Psoas muscle (tissue), 8 donors: Measurements from ENCODE around the gene ACOT11. TPM values are rescaled to one million over a fixed set of nuclear protein-coding genes. Genes with fewer than 3 reads are reported as not detected.
A peak's percentile ranks its signal among the peaks of the same experiment; 100 is the strongest.

Experiments used
- ATAC-seq, 4 donors: fragments of 200-7000 bp; cut with Tn5 transposase; one replicate each; pipeline ENCODE4 v1.9.1; 2020; ENCODE audit warnings: moderate library complexity in 3 of 4, mild to moderate bottlenecking in 2 of 4
- DNase-seq, 2 donors: peaks; one replicate each; pipeline ENCODE4 v3.0.0-alpha.2; 2020
- H3K27ac ChIP-seq: fragments of 200-600 bp; one replicate; pipeline ENCODE4 v1.8.0; 2022
- H3K27me3 ChIP-seq, 3 donors: fragments of 200-600 bp in 1 of 3; one replicate each; pipeline versions ENCODE4 v1.6.1 to v1.8.0; 2013 to 2022; ENCODE audit warnings: low read length in 2 of 3, mild to moderate bottlenecking in 2 of 3, moderate library complexity in 1 of 3; ENCODE audit not compliant: insufficient read depth in 3 of 3
- H3K36me3 ChIP-seq, 2 donors: fragments of 200-600 bp in 1 of 2; one replicate each; pipeline versions ENCODE4 v1.6.1 to v1.8.0; 2013 to 2022; ENCODE audit warnings: low read depth in 1 of 2, mild to moderate bottlenecking in 1 of 2, moderate library complexity in 1 of 2; ENCODE audit not compliant: insufficient read depth in 1 of 2
- H3K4me1 ChIP-seq: fragments of 200-600 bp; one replicate; pipeline ENCODE4 v1.8.0; 2022
- H3K4me3 ChIP-seq: fragments of 200-600 bp; one replicate; pipeline ENCODE4 v1.8.0; 2022; ENCODE audit warnings: mild to moderate bottlenecking
- H3K9me3 ChIP-seq: fragments of 200-600 bp; one replicate; pipeline ENCODE4 v1.8.0; 2022
- WGBS, 3 donors: extraction: QIAGEN DNeasy Blood & Tissue Kit; methylation state at CpG; one replicate each; pipeline versions ENCODE4 v1.1.6 to v1.1.7; 2013; 5-methylcytosine and 5-hydroxymethylcytosine counted together
- intact Hi-C, 2 donors: fragments of 100-400 bp; cut with DNase I; formaldehyde crosslinking; loops; one replicate each; pipeline versions ENCODE4 v1.11.0 to v1.14.2; 2022
- polyA plus RNA-seq, 3 donors: library from polyadenylated mRNA; stranded (reverse); fragments of 200-250 nt; gene quantifications; one replicate each; pipeline ENCODE4 v1.2.3, GENCODE V29; 2013
- total RNA-seq, 4 donors: library from RNA; stranded (reverse); fragmentation: NEBNext Ultra II Directional in 2 of 4; extraction: Animal tissue kit (Norgen Biotek cat#: 25700) in 2 of 4; gene quantifications; one replicate each; pipeline versions ENCODE4 v1.2.1 to v1.2.4, GENCODE V29; 2021 to 2023
- TF ChIP-seq, protein P1 (sequence below): fragments of 200-600 bp; IDR thresholded peaks from one replicate; pipeline ENCODE4 v1.8.0; 2022; ENCODE audit warnings: antibody characterized with exemption
- donor health status: healthy with polysubstance abuse.
- donor health status: DM: no; HTN: no; CAD: no; lungs with moderate emphysema.
- donor health status: Bipolar disorder and iron deficiency.
- donor health status: healthy.
- donor health status: DM: yes; HTN: yes; CAD: no.
- donor health status: DM: no; HTN: no; CAD: no.
- donor health status: DM: no; HTN: no; CAD: no.
- donor health status: DM: yes; HTN: yes; CAD: no.

The ACOT11 gene
- total and polyA plus RNA-seq, 7 donors, result 0.82 to 13.9 (median 2.4) TPM

DNA sequence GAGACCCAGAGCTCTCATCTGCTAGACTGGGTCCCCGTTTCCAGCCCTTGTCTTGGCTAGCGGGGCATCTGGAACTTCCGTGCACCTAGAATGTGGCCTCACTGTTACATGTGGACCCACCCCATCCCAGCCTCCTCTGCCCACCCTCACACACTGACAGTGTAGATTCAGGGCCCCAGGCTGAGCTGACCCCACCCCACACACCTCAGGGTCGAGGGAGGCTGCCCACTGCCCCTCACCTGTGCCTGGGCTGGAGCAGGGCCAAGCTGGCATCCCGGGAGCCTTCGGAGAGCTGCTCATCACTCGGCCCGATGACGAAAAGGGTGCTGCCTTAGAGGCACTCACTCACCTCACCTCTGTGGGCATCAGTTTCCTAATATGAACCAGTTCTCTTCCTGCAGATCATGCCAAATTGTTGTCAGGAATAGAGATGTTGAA, 11.1 kb downstream of the ACOT11 start:
- H3K4me3 ChIP-seq, result no peak overlapping the region
- 28 to 34% (median 30%) methylated on average over 9 of the region's 9 CpGs for WGBS, 3 donors
- peak overlapping the region; percentile 67 for H3K27ac ChIP-seq
- H3K36me3 ChIP-seq, result no peaks in the 10 kb centered on the region
- H3K27me3 ChIP-seq, result no peaks in the 10 kb centered on the region
- DNase-seq (no peak), ATAC-seq (peak; percentile 34 to 57 (median 45))
- intact Hi-C loops, result no loop called here
- H3K9me3 ChIP-seq, result peaks cover 4% of the 10 kb centered on the region
- H3K4me1 ChIP-seq, result peaks cover 43% of the 10 kb centered on the region
- TF ChIP-seq, protein P1, sequence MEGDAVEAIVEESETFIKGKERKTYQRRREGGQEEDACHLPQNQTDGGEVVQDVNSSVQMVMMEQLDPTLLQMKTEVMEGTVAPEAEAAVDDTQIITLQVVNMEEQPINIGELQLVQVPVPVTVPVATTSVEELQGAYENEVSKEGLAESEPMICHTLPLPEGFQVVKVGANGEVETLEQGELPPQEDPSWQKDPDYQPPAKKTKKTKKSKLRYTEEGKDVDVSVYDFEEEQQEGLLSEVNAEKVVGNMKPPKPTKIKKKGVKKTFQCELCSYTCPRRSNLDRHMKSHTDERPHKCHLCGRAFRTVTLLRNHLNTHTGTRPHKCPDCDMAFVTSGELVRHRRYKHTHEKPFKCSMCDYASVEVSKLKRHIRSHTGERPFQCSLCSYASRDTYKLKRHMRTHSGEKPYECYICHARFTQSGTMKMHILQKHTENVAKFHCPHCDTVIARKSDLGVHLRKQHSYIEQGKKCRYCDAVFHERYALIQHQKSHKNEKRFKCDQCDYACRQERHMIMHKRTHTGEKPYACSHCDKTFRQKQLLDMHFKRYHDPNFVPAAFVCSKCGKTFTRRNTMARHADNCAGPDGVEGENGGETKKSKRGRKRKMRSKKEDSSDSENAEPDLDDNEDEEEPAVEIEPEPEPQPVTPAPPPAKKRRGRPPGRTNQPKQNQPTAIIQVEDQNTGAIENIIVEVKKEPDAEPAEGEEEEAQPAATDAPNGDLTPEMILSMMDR, result no peak

DNA sequence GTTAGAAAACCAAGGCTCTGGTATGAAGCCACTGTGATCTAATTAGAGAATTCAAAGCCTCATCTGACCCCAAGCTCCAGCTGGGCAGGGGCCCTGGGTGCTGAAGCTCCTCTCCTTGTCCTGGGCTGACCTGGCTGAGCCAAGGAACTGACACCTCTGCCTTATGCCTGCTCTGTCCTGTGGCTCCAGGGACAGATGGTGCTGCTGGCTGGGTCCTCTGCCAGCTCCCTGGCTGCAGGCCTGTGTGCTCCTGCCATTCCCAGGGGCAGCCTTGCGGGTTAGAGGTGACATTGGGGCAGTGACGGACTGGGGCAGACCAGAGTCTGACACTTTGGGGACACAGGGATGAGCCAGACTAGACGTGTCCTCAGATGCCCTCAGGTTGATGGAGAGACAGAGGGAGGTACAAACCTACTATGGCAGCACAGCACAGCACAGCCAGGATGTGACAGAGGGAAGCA, 11.8 kb downstream of the ACOT11 start:
- peaks cover 4% of the 10 kb centered on the region for H3K9me3 ChIP-seq
- H3K36me3 ChIP-seq, result no peaks in the 10 kb centered on the region
- peak; percentile 59 to 92 for DNase-seq
- no peak overlapping the region for H3K4me3 ChIP-seq
- intact Hi-C loops, result no loop called here
- peaks cover 45% of the 10 kb centered on the region for H3K4me1 ChIP-seq
- TF ChIP-seq, protein P1, result no peak
- peak; percentile 95 to 99 (median 96) for ATAC-seq
- WGBS, 3 donors, result 23 to 33% (median 24%) methylated on average over 3 of the region's 3 CpGs
- H3K27ac ChIP-seq, result peak overlapping the region; percentile 67
- no peaks in the 10 kb centered on the region for H3K27me3 ChIP-seq

DNA sequence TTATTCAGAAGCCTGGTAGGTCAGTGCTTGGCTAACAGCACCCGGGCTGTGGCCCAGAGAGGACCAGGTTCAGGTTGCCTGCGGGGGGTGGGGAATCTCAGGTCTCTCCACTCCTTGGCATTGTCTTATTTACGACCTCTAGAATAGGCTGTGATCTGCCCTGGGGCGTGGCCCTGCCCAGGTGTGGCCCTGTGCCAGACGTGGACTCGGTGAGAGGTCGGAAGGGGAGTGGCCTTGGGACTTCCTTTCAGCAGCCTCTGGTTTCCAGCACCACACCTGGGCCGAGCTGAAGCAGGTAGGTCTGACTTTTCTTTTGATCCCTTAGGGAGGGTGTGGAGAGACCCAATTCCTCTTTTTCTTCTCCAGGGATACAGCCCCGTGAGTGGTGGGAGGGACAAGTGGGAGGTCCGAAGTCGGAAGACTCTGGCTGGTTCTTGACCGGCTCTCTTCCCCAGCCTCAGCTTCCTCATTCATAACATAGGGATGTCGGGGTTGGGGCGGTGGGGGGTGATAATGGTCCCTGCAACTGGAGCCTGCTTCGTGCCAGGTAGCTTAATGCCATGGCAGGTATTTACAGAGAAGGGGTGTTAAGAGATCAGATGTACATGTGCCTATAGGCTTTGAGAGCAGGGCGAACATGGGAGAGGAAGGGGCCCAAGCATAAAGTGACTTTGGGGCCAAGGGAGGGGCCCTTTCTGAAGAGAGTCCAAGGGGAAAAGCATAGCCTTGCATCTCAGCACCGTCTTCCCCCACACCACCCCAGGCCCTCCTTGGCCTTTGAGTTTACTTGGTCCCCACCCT, 16.5 kb downstream of the ACOT11 start:
- intact Hi-C loops, result no loop called here
- H3K9me3 ChIP-seq, result no peaks in the 10 kb centered on the region
- DNase-seq, result peak in 1 of 2 donors; percentile 41
- no peaks in the 10 kb centered on the region for H3K36me3 ChIP-seq
- no peaks in the 10 kb centered on the region for H3K27me3 ChIP-seq
- H3K4me1 ChIP-seq, result peaks cover 50% of the 10 kb centered on the region
- ATAC-seq, result no peak
- TF ChIP-seq, protein P1, result no peak
- no peak overlapping the region for H3K4me3 ChIP-seq
- H3K27ac ChIP-seq, result no peak overlapping the region
- WGBS, 3 donors, result 73 to 77% (median 75%) methylated on average over 17 of the region's 17 CpGs

DNA sequence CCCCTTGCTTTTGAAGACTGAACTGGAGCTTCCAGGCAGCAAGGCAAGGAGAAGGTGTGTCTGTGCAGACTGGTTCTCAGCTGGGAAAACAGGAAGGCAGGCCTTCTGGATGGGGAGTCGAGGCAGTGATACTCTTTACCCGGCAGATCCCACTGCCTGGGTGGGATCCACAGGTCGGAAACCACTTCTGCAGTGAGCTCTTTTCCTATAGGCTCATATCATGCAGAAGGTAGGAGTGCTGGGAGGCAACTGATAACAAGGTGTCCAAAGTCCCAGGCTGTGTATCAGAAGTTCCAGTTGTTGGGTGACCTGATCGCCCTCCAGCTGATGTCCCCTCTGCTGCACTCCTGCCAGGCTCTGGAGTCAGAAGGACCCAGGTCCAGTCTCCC, 17.1 kb downstream of the ACOT11 start:
- no peaks in the 10 kb centered on the region for H3K36me3 ChIP-seq
- H3K27me3 ChIP-seq, result no peaks in the 10 kb centered on the region
- WGBS, 3 donors, result 87 to 93% (median 87%) methylated on average over 4 of the region's 4 CpGs
- H3K9me3 ChIP-seq, result no peaks in the 10 kb centered on the region
- intact Hi-C loops, result no loop called here
- ATAC-seq (no peak), DNase-seq (no peak)
- H3K27ac ChIP-seq, result no peak overlapping the region
- TF ChIP-seq, protein P1, result no peak
- peaks cover 48% of the 10 kb centered on the region for H3K4me1 ChIP-seq
- H3K4me3 ChIP-seq, result no peak overlapping the region
